Measurements from ENCODE around the gene EPS8L3. TPM values are rescaled to one million over a fixed set of nuclear protein-coding genes. Genes with fewer than 3 reads are reported as not detected.

Gene EPS8L3
- total and polyA plus RNA-seq, 9 of the 15 experiments (the other 6 are each of a cell fraction or from before 2014, with no cell fraction given): 0.09 to 0.42 (median 0.14) TPM; not detected in 5

DNA sequence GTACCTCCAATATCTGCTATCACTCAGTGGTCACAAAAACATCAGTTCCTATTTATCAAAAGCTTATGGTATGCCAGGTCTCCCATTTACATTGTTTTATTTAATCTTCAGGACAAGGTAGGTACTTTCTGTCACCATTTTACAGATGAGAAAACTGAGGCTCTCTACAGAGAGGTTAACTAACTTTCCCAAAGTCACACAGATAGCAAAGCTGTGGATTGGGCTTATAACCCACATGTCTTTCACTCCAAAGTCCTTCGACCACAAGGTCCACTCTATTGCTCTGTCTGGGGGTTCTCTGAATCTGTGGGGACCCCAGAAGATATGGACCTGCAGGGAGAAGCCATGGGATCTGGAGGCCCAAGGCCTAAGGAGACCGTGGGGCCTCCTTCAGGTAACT is 26.6 kb upstream of the EPS8L3 start (continued):
- TF ChIP-seq, protein P1, sequence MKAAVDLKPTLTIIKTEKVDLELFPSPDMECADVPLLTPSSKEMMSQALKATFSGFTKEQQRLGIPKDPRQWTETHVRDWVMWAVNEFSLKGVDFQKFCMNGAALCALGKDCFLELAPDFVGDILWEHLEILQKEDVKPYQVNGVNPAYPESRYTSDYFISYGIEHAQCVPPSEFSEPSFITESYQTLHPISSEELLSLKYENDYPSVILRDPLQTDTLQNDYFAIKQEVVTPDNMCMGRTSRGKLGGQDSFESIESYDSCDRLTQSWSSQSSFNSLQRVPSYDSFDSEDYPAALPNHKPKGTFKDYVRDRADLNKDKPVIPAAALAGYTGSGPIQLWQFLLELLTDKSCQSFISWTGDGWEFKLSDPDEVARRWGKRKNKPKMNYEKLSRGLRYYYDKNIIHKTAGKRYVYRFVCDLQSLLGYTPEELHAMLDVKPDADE (conservative IDR thresholded peaks at IDR 0.05; ENCODE audit: control insufficient read depth, low read depth, low read length): no peak
- TF ChIP-seq KDM1A (IDR thresholded peaks at IDR 0.05) (peak; percentile 84 to 90), YBX1 (IDR thresholded peaks at IDR 0.05) (no peak), PHB2 (IDR thresholded peaks at IDR 0.05; ENCODE audit: low read depth) (no peak), ZKSCAN8 (CRISPR knock-in tag; IDR thresholded peaks at IDR 0.05) (0 out of 2 replicates have a peak, but pooled peaks have one; percentile 26), PTTG1 (tag; IDR thresholded peaks at IDR 0.05; ENCODE audit: low read depth) (no peak), DIDO1 (tag; IDR thresholded peaks at IDR 0.05; ENCODE audit: low read depth) (no peak), RBM34 (IDR thresholded peaks at IDR 0.05; ENCODE audit: borderline replicate concordance, insufficient read depth, low read length) (no peak), BCOR (IDR thresholded peaks at IDR 0.05) (peak; percentile 96)
- TF ChIP-seq, protein P2, sequence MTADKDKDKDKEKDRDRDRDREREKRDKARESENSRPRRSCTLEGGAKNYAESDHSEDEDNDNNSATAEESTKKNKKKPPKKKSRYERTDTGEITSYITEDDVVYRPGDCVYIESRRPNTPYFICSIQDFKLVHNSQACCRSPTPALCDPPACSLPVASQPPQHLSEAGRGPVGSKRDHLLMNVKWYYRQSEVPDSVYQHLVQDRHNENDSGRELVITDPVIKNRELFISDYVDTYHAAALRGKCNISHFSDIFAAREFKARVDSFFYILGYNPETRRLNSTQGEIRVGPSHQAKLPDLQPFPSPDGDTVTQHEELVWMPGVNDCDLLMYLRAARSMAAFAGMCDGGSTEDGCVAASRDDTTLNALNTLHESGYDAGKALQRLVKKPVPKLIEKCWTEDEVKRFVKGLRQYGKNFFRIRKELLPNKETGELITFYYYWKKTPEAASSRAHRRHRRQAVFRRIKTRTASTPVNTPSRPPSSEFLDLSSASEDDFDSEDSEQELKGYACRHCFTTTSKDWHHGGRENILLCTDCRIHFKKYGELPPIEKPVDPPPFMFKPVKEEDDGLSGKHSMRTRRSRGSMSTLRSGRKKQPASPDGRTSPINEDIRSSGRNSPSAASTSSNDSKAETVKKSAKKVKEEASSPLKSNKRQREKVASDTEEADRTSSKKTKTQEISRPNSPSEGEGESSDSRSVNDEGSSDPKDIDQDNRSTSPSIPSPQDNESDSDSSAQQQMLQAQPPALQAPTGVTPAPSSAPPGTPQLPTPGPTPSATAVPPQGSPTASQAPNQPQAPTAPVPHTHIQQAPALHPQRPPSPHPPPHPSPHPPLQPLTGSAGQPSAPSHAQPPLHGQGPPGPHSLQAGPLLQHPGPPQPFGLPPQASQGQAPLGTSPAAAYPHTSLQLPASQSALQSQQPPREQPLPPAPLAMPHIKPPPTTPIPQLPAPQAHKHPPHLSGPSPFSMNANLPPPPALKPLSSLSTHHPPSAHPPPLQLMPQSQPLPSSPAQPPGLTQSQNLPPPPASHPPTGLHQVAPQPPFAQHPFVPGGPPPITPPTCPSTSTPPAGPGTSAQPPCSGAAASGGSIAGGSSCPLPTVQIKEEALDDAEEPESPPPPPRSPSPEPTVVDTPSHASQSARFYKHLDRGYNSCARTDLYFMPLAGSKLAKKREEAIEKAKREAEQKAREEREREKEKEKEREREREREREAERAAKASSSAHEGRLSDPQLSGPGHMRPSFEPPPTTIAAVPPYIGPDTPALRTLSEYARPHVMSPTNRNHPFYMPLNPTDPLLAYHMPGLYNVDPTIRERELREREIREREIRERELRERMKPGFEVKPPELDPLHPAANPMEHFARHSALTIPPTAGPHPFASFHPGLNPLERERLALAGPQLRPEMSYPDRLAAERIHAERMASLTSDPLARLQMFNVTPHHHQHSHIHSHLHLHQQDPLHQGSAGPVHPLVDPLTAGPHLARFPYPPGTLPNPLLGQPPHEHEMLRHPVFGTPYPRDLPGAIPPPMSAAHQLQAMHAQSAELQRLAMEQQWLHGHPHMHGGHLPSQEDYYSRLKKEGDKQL (CRISPR knock-in tag; IDR thresholded peaks at IDR 0.05; ENCODE audit: borderline replicate concordance): no peak
- TF ChIP-seq, protein P3, sequence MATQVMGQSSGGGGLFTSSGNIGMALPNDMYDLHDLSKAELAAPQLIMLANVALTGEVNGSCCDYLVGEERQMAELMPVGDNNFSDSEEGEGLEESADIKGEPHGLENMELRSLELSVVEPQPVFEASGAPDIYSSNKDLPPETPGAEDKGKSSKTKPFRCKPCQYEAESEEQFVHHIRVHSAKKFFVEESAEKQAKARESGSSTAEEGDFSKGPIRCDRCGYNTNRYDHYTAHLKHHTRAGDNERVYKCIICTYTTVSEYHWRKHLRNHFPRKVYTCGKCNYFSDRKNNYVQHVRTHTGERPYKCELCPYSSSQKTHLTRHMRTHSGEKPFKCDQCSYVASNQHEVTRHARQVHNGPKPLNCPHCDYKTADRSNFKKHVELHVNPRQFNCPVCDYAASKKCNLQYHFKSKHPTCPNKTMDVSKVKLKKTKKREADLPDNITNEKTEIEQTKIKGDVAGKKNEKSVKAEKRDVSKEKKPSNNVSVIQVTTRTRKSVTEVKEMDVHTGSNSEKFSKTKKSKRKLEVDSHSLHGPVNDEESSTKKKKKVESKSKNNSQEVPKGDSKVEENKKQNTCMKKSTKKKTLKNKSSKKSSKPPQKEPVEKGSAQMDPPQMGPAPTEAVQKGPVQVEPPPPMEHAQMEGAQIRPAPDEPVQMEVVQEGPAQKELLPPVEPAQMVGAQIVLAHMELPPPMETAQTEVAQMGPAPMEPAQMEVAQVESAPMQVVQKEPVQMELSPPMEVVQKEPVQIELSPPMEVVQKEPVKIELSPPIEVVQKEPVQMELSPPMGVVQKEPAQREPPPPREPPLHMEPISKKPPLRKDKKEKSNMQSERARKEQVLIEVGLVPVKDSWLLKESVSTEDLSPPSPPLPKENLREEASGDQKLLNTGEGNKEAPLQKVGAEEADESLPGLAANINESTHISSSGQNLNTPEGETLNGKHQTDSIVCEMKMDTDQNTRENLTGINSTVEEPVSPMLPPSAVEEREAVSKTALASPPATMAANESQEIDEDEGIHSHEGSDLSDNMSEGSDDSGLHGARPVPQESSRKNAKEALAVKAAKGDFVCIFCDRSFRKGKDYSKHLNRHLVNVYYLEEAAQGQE (IDR thresholded peaks at IDR 0.05; ENCODE audit: borderline replicate concordance): no peak
- TF ChIP-seq, protein P3 (CRISPR knock-in tag; IDR thresholded peaks at IDR 0.05; ENCODE audit: low read depth): no peak
- TF ChIP-seq, protein P4, sequence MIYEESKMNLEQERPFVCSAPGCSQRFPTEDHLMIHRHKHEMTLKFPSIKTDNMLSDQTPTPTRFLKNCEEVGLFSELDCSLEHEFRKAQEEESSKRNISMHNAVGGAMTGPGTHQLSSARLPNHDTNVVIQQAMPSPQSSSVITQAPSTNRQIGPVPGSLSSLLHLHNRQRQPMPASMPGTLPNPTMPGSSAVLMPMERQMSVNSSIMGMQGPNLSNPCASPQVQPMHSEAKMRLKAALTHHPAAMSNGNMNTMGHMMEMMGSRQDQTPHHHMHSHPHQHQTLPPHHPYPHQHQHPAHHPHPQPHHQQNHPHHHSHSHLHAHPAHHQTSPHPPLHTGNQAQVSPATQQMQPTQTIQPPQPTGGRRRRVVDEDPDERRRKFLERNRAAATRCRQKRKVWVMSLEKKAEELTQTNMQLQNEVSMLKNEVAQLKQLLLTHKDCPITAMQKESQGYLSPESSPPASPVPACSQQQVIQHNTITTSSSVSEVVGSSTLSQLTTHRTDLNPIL (CRISPR knock-in tag; IDR thresholded peaks at IDR 0.05): no peak
